Measurements from ENCODE around the gene CLPTM1L.

DNA sequence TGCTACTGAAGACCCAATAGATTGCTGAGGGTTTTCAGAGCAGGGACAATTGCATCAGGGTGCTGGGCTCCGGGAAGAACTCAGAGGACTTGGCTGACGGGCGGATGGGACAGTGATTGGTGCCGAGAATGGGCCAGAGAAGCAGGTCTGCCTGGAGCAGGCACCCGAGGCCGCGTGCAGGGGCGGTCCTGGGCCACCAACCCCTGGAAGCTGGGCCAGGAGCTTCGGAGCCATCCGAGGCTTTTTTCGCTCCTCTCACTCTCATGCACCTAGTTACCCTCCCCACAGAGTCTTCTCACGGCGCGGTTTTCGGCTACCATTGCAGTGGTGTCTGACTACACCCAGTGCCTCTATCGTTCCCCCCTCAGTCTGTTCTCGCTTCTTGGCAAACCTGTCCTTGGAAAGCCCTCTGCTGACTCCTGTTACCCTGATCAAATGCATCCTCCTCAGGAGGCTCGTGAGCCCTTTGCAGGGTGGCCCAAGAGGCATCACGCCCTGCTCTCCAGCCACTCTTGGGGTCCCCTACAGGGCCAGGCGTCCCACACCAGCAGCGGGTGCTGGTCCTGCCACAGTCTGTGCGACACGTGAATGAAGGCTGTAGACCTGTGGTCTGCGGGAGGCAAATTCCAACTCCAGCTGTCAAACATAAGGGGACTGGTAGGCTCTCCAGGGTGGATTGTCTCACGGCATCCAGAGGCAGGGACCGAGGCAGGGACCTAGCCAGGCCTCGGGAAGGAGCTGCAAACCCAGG is 1.2 kb upstream of the CLPTM1L start:
- TF ChIP-seq CBX8 (IDR thresholded peaks at IDR 0.05; ENCODE audit: borderline replicate concordance, extremely low read depth, low read depth, low read length, poor library complexity, severe bottlenecking) (no peak), SMARCC2 (IDR thresholded peaks at IDR 0.05; ENCODE audit: low read depth) (no peak), HDAC2 (IDR thresholded peaks at IDR 0.05) (no peak)

All from K562 (cell line).